Liver (tissue), 9 donors: ENCODE measurements around the gene KPNA2. TPM values are rescaled to one million over a fixed set of nuclear protein-coding genes. Genes with fewer than 3 reads are reported as not detected.
A peak's percentile ranks its signal among the peaks of the same experiment; 100 is the strongest.

Source experiments
- DNase-seq: peaks from one replicate; pipeline ENCODE4 v3.0.0-alpha.2; 2017; ENCODE audit warnings: low spot score
- H3K27ac ChIP-seq, 2 donors: one replicate each; pipeline ENCODE4 v1.7.0; 2013; ENCODE audit warnings: inconsistent platforms in 2 of 2, low read length in 2 of 2, control low read depth in 1 of 2, low read depth in 1 of 2, mild to moderate bottlenecking in 1 of 2
- H3K27me3 ChIP-seq, 4 donors: one replicate each; pipeline versions ENCODE4 v1.6.1 to v1.7.0; 2013; ENCODE audit warnings: low read length in 3 of 4, inconsistent platforms in 1 of 4, mild to moderate bottlenecking in 1 of 4, moderate library complexity in 1 of 4; ENCODE audit not compliant: control insufficient read depth in 4 of 4, insufficient read depth in 4 of 4
- H3K36me3 ChIP-seq, 4 donors: one replicate each; pipeline versions ENCODE4 v1.6.1 to v1.7.0; 2013; ENCODE audit warnings: low read length in 3 of 4, mild to moderate bottlenecking in 3 of 4, low read depth in 1 of 4, moderate library complexity in 1 of 4; ENCODE audit not compliant: control insufficient read depth in 4 of 4, insufficient read depth in 3 of 4
- H3K4me1 ChIP-seq, 4 donors: one replicate each; pipeline versions ENCODE4 v1.6.1 to v1.7.0; 2013; ENCODE audit warnings: low read length in 3 of 4, mild to moderate bottlenecking in 3 of 4, moderate library complexity in 1 of 4; ENCODE audit not compliant: control insufficient read depth in 4 of 4, insufficient read depth in 4 of 4
- H3K4me3 ChIP-seq, 3 donors: one replicate each; pipeline versions ENCODE4 v1.6.1 to v1.7.0; 2013; ENCODE audit warnings: low read length in 3 of 3, control low read depth in 1 of 3, low read depth in 1 of 3, mild to moderate bottlenecking in 1 of 3
- H3K9ac ChIP-seq, 2 donors: one replicate each; pipeline ENCODE4 v1.7.0; 2013; ENCODE audit warnings: low read length in 2 of 2, mild to moderate bottlenecking in 2 of 2, moderate library complexity in 2 of 2, control low read depth in 1 of 2, low read depth in 1 of 2
- H3K9me3 ChIP-seq, 4 donors: one replicate each; pipeline versions ENCODE4 v1.6.1 to v1.7.0; 2013; ENCODE audit warnings: low read length in 3 of 4; ENCODE audit not compliant: control insufficient read depth in 4 of 4
- EGR1 ChIP-seq, 2 donors: IDR thresholded peaks; 2 replicates each; pipeline ENCODE4 v1.6.1; 2016 to 2018; ENCODE audit warnings: antibody characterized with exemption in 2 of 2, low read depth in 2 of 2
- FOXA1 ChIP-seq: IDR thresholded peaks from 2 replicates; pipeline ENCODE4 v1.6.1; 2016; ENCODE audit warnings: antibody characterized with exemption
- FOXA2 ChIP-seq: IDR thresholded peaks from 2 replicates; pipeline ENCODE4 v1.6.1; 2016; ENCODE audit warnings: antibody characterized with exemption
- HNF4G ChIP-seq: IDR thresholded peaks from 2 replicates; pipeline ENCODE4 v1.6.1; 2016; ENCODE audit warnings: antibody characterized with exemption
- JUND ChIP-seq, 2 donors: IDR thresholded peaks; 2 replicates each; pipeline ENCODE4 v1.6.1; 2016; ENCODE audit warnings: antibody characterized with exemption in 2 of 2
- NR2F2 ChIP-seq: IDR thresholded peaks from 2 replicates; pipeline ENCODE4 v1.6.1; 2016; ENCODE audit warnings: antibody characterized with exemption
- RAD21 ChIP-seq, 2 donors: IDR thresholded peaks; 2 replicates each; pipeline ENCODE4 v1.6.1; 2016; ENCODE audit warnings: antibody characterized with exemption in 2 of 2, mild to moderate bottlenecking in 2 of 2
- REST ChIP-seq: IDR thresholded peaks from 2 replicates; pipeline ENCODE4 v1.6.1; 2016; ENCODE audit warnings: antibody characterized with exemption, mild to moderate bottlenecking
- RXRA ChIP-seq, 2 donors: IDR thresholded peaks; 2 replicates each; pipeline ENCODE4 v1.6.1; 2017 to 2018; ENCODE audit warnings: antibody characterized with exemption in 2 of 2, mild to moderate bottlenecking in 1 of 2
- SP1 ChIP-seq: IDR thresholded peaks from 2 replicates; pipeline ENCODE4 v1.6.1; 2018; ENCODE audit warnings: antibody characterized with exemption, mild to moderate bottlenecking
- YY1 ChIP-seq: IDR thresholded peaks from 2 replicates; pipeline ENCODE4 v1.6.1; 2016; ENCODE audit warnings: antibody characterized with exemption, mild to moderate bottlenecking
- whole genome bisulfite sequencing: extraction: QIAGEN DNeasy Blood & Tissue Kit; methylation state at CpG from one replicate; pipeline ENCODE4 v1.1.7; 2013; 5-methylcytosine and 5-hydroxymethylcytosine counted together
- polyA plus RNA-seq, 2 donors: library from polyadenylated mRNA; stranded (reverse) in 1 of 2; unstranded in 1 of 2; fragments of 200-250 nt in 1 of 2; fragments of >200 nt in 1 of 2; fragmentation: Nextera tagmentation in 1 of 2; extraction: Ambion mirVana in 1 of 2; gene quantifications; one replicate each; pipeline versions ENCODE4 v1.2.1 to v1.2.3, GENCODE V29; 2013 to 2015
- total RNA-seq, 2 donors: library from RNA; depleted of rRNA; stranded (reverse); fragments of >200 nt; gene quantifications; one replicate each; pipeline ENCODE4 v1.2.3, GENCODE V29; 2014
- TF ChIP-seq, protein P1 (sequence below): IDR thresholded peaks from 2 replicates; pipeline ENCODE4 v1.6.1; 2016; ENCODE audit warnings: antibody characterized with exemption
- TF ChIP-seq, protein P2 (sequence below): IDR thresholded peaks from 2 replicates; pipeline ENCODE4 v1.6.1; 2016; ENCODE audit warnings: antibody characterized with exemption
- TF ChIP-seq, protein P3 (sequence below): fragments of 150-350 bp; IDR thresholded peaks from 2 replicates; pipeline ENCODE4 v1.5.1; 2017; ENCODE audit warnings: improper control_type of control experiment, low read depth, low read length; ENCODE audit not compliant: missing input control
- donor health status: healthy.
- donor health status: healthy.
- donor health status: healthy.
- donor health status: healthy.
- donor health status: healthy.

Gene KPNA2
- total and polyA plus RNA-seq, 4 donors, result 10.5 to 61.1 (median 17.8) TPM

DNA sequence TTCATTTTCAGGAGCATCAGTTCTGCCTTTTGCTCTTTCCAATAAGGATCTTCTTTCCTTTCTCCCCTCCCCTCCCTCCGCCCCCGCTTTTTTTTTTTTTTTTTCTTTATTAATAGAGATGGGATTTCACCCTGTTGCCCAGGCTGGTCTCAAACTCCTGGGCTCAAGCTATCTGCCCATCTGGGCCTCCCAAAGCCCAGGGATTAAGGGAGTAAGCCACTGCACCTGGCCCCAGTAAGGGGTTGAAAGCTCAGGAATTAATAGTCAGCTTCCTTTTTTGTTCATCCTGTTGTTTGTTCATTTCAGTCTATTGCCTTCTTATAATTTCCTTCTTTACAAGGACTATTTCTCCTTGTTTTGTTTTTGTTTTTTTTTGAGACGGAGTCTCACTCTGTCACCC, 31.3 kb upstream of the KPNA2 start:
- WGBS, result 82% methylated on average over 3 of the region's 3 CpGs
- no peak for TF ChIP-seq YY1
- TF ChIP-seq JUND (IDR thresholded peaks at IDR 0.05), result no peak
- no peak for TF ChIP-seq HNF4G

GRCh38 chr17:68006797-68007196, 28.7 kb upstream of the KPNA2 start:
- no peak for TF ChIP-seq EGR1 (IDR thresholded peaks at IDR 0.05; ENCODE audit: low read depth in 2 of 2)
- no peak for TF ChIP-seq YY1
- no peak for TF ChIP-seq SP1
- no peak for TF ChIP-seq FOXA2
- no peak for TF ChIP-seq REST
- TF ChIP-seq, protein P1, sequence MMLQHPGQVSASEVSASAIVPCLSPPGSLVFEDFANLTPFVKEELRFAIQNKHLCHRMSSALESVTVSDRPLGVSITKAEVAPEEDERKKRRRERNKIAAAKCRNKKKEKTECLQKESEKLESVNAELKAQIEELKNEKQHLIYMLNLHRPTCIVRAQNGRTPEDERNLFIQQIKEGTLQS, result no peak
- H3K27me3 ChIP-seq, result no peaks in the 10 kb centered on the region
- peaks cover 0 to 3% (median 0%) of the 10 kb centered on the region in 4 donors for H3K4me1 ChIP-seq
- DNase-seq, result no peak
- no peak overlapping the region for H3K4me3 ChIP-seq
- no peak overlapping the region for H3K27ac ChIP-seq
- H3K9me3 ChIP-seq, result no peaks in the 10 kb centered on the region
- 86% methylated on average over 6 of the region's 6 CpGs for WGBS
- H3K36me3 ChIP-seq, result no peaks in the 10 kb centered on the region
- no peak overlapping the region for H3K9ac ChIP-seq

More for the DNA sequence above, 31.3 kb upstream of the KPNA2 start:
- no peak for DNase-seq
- Histone ChIP-seq H3K36me3 (no peaks in the 10 kb centered on the region), H3K4me3 (no peak overlapping the region), H3K9ac (no peak overlapping the region), H3K27me3 (no peaks in the 10 kb centered on the region), H3K4me1 (no peaks in the 10 kb centered on the region), H3K9me3 (no peaks in the 10 kb centered on the region), H3K27ac (no peak overlapping the region)

GRCh38 chr17:68011199-68011665, 24.3 kb upstream of the KPNA2 start:
- TF ChIP-seq, protein P2, sequence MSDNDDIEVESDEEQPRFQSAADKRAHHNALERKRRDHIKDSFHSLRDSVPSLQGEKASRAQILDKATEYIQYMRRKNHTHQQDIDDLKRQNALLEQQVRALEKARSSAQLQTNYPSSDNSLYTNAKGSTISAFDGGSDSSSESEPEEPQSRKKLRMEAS, result no peak
- peak in 1 of 2 donors; percentile 28 for TF ChIP-seq RXRA (IDR thresholded peaks at IDR 0.05)
- peak; percentile 67 to 77 for TF ChIP-seq RAD21 (IDR thresholded peaks at IDR 0.05)
- TF ChIP-seq, protein P3, sequence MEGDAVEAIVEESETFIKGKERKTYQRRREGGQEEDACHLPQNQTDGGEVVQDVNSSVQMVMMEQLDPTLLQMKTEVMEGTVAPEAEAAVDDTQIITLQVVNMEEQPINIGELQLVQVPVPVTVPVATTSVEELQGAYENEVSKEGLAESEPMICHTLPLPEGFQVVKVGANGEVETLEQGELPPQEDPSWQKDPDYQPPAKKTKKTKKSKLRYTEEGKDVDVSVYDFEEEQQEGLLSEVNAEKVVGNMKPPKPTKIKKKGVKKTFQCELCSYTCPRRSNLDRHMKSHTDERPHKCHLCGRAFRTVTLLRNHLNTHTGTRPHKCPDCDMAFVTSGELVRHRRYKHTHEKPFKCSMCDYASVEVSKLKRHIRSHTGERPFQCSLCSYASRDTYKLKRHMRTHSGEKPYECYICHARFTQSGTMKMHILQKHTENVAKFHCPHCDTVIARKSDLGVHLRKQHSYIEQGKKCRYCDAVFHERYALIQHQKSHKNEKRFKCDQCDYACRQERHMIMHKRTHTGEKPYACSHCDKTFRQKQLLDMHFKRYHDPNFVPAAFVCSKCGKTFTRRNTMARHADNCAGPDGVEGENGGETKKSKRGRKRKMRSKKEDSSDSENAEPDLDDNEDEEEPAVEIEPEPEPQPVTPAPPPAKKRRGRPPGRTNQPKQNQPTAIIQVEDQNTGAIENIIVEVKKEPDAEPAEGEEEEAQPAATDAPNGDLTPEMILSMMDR, result peak; percentile 64
- TF ChIP-seq FOXA1, result no peak
- TF ChIP-seq NR2F2, result peak; percentile 63

More at GRCh38 chr17:68011199-68011665, 24.3 kb upstream of the KPNA2 start:
- 43% methylated on average over 20 of the region's 20 CpGs for WGBS
- Histone ChIP-seq H3K36me3 (no peaks in the 10 kb centered on the region), H3K4me3 (no peak overlapping the region), H3K9me3 (no peaks in the 10 kb centered on the region), H3K27ac (no peak overlapping the region), H3K4me1 (peaks cover 0 to 9% (median 1%) of the 10 kb centered on the region in 4 donors), H3K27me3 (no peaks in the 10 kb centered on the region), H3K9ac (no peak overlapping the region)
- DNase-seq, result peak; percentile 81
